SK-N-SH (cell line): ENCODE data around the gene NSMCE1. TPM values are rescaled to one million over a fixed set of nuclear protein-coding genes. Genes with fewer than 3 reads are reported as not detected.

Experiments
- CTCF ChIA-PET: fragments of 300-600, 350-600 bp; formaldehyde crosslinking; extraction: SDS; loops from one replicate; lab custom pipeline; 2021; lab: Yijun Ruan, JAX
- POLR2A ChIA-PET: fragments of 350-600 bp; sonication (Branson Sonifier 250); formaldehyde crosslinking; extraction: SDS; loops from one replicate; lab custom pipeline; 2020; ENCODE audit warnings: antibody characterized with exemption, inconsistent platforms; lab: Yijun Ruan, JAX
- DNase-seq: peaks from one replicate; pipeline ENCODE4 v3.0.0; 2012
- H2AFZ ChIP-seq: fragments of 200-600 bp; sonication (generic); 2 replicates; pipeline ENCODE4 v1.8.1; 2016; ENCODE audit warnings: antibody characterized with exemption, mild to moderate bottlenecking, low read depth
- H3F3A ChIP-seq: fragments of 200-600 bp; sonication (generic); replicated peaks from 2 replicates; pipeline ENCODE3; 2016; ENCODE audit warnings: antibody characterized with exemption, mild to moderate bottlenecking; ENCODE audit not compliant: insufficient read depth
- H3K27ac ChIP-seq, 2 experiments: fragments of 200-500 bp in 1 of 2; fragments of 200-600 bp in 1 of 2; sonication (Bioruptor generic) in 1 of 2; sonication (generic), shearing (Covaris generic) in 1 of 2; 2 replicates each; pipeline versions ENCODE4 v1.5.1 to v1.6.1; 2014 to 2016; ENCODE audit warnings: low read depth in 2 of 2, inconsistent platforms in 1 of 2, low read length in 1 of 2, mild to moderate bottlenecking in 1 of 2, mixed read lengths in 1 of 2
- H3K27me3 ChIP-seq: fragments of 200-600 bp; sonication (generic), shearing (Covaris generic); 2 replicates; pipeline ENCODE4 v1.6.1; 2016; ENCODE audit warnings: mixed run types; ENCODE audit not compliant: insufficient read depth
- H3K36me3 ChIP-seq, 2 experiments: fragments of 200-500 bp in 1 of 2; fragments of 200-600 bp in 1 of 2; sonication (Bioruptor generic) in 1 of 2; sonication (generic) in 1 of 2; replicated peaks in 1 of 2; 2 replicates each; pipeline versions ENCODE3 to v1.5.1; 2014 to 2016; ENCODE audit warnings: low read length in 1 of 2, mild to moderate bottlenecking in 1 of 2; ENCODE audit not compliant: insufficient read depth in 2 of 2, control insufficient read depth in 1 of 2
- H3K4me1 ChIP-seq, 2 experiments: fragments of 200-500 bp in 1 of 2; fragments of 200-600 bp in 1 of 2; sonication (Bioruptor generic) in 1 of 2; sonication (generic), shearing (Covaris generic) in 1 of 2; 2 replicates each; pipeline versions ENCODE4 v1.5.1 to v1.6.1; 2014 to 2016; ENCODE audit warnings: low read depth in 1 of 2, low read length in 1 of 2, mixed run types in 1 of 2; ENCODE audit not compliant: insufficient read depth in 2 of 2, control insufficient read depth in 1 of 2
- H3K4me2 ChIP-seq: fragments of 200-600 bp; sonication (generic), shearing (Covaris generic); 2 replicates; pipeline ENCODE4 v1.6.1; 2017; ENCODE audit warnings: mixed run types
- H3K4me3 ChIP-seq, 2 experiments: fragments of 200-500 bp in 1 of 2; fragments of 200-600 bp in 1 of 2; sonication (Bioruptor generic) in 1 of 2; sonication (generic), shearing (Covaris generic) in 1 of 2; 2 replicates each; pipeline versions ENCODE4 v1.5.1 to v1.8.1; 2014 to 2016; ENCODE audit warnings: low read depth in 2 of 2, inconsistent platforms in 1 of 2, low read length in 1 of 2, mild to moderate bottlenecking in 1 of 2, mixed read lengths in 1 of 2, moderate library complexity in 1 of 2
- H3K79me2 ChIP-seq: fragments of 200-600 bp; sonication (generic); 2 replicates; pipeline ENCODE4 v1.8.1; 2017; ENCODE audit warnings: mild to moderate bottlenecking; ENCODE audit not compliant: insufficient read depth
- H3K9ac ChIP-seq: fragments of 200-600 bp; sonication (generic); 2 replicates; pipeline ENCODE4 v1.6.1; 2017; ENCODE audit warnings: mixed run types
- H3K9me2 ChIP-seq: fragments of 200-600 bp; sonication (generic); 2 replicates; pipeline ENCODE4 v1.6.1; 2017; ENCODE audit warnings: mixed run types
- H3K9me3 ChIP-seq: fragments of 200-600 bp; sonication (generic); 2 replicates; pipeline ENCODE4 v1.6.1; 2017; ENCODE audit warnings: mixed run types, mild to moderate bottlenecking, moderate library complexity
- H4K20me1 ChIP-seq: fragments of 200-600 bp; sonication (generic); 2 replicates; pipeline ENCODE4 v1.6.1; 2017; ENCODE audit warnings: mild to moderate bottlenecking, mixed run types; ENCODE audit not compliant: insufficient read depth
- CHD2 ChIP-seq: fragments of 150-350 bp; IDR thresholded peaks from 2 replicates; pipeline ENCODE4 v1.6.1; 2018; ENCODE audit warnings: low read length; ENCODE audit not compliant: partially characterized antibody
- CTCF ChIP-seq: fragments of 200-600 bp; sonication (generic); IDR thresholded peaks from 2 replicates; pipeline ENCODE4 v1.6.1; 2017; ENCODE audit warnings: antibody characterized with exemption, mild to moderate bottlenecking, moderate library complexity
- ELF1 ChIP-seq: IDR thresholded peaks from 2 replicates; pipeline ENCODE4 v1.4.0; 2012
- EP300 ChIP-seq, 2 experiments: IDR thresholded peaks; 2 replicates each; pipeline versions ENCODE4 v1.4.0 to v1.6.1; 2012; ENCODE audit warnings: borderline replicate concordance in 1 of 2, low read depth in 1 of 2, low read length in 1 of 2
- EZH2phosphoT487 ChIP-seq: fragments of 200-600 bp; sonication (generic); IDR thresholded peaks from 2 replicates; pipeline ENCODE4 v1.6.1; 2017; ENCODE audit warnings: low read depth, mixed run types, mild to moderate bottlenecking, antibody characterized with exemption, moderate library complexity, borderline replicate concordance
- FOXJ3 ChIP-seq: sonication (generic); formaldehyde crosslinking; IDR thresholded peaks from 2 replicates; pipeline ENCODE4 v1.5.1; 2020; ENCODE audit warnings: mild to moderate bottlenecking, missing genetic modification reagents
- FOXM1 ChIP-seq: IDR thresholded peaks from 2 replicates; pipeline ENCODE4 v1.4.0; 2012; ENCODE audit warnings: low read depth, mild to moderate bottlenecking
- GATA2 ChIP-seq: sonication (generic); formaldehyde crosslinking; IDR thresholded peaks from 2 replicates; pipeline ENCODE4 v1.5.0; 2020; ENCODE audit warnings: mild to moderate bottlenecking, missing genetic modification reagents
- IRF3 ChIP-seq: fragments of 150-350 bp; IDR thresholded peaks from 2 replicates; pipeline ENCODE4 v1.6.1; 2016; ENCODE audit warnings: mild to moderate bottlenecking, low read depth, low read length
- MEF2A ChIP-seq: IDR thresholded peaks from 2 replicates; pipeline ENCODE4 v1.4.0; 2012; ENCODE audit warnings: low read depth, borderline replicate concordance
- MXI1 ChIP-seq: IDR thresholded peaks from 2 replicates; pipeline ENCODE4 v1.6.1; 2012; ENCODE audit warnings: mild to moderate bottlenecking, low read depth, low read length, improper control_type of control experiment
- NFIC ChIP-seq: IDR thresholded peaks from 2 replicates; pipeline ENCODE4 v1.4.0; 2012; ENCODE audit warnings: borderline replicate concordance
- RFX5 ChIP-seq: IDR thresholded peaks from 2 replicates; pipeline ENCODE4 v1.6.1; 2012; ENCODE audit warnings: mild to moderate bottlenecking, improper control_type of control experiment, low read length
- RXRA ChIP-seq: IDR thresholded peaks from 2 replicates; pipeline ENCODE4 v1.4.0; 2012; ENCODE audit warnings: low read depth, mild to moderate bottlenecking, borderline replicate concordance
- SMC3 ChIP-seq: IDR thresholded peaks from 2 replicates; pipeline ENCODE4 v1.6.1; 2012; ENCODE audit warnings: low read depth, low read length, improper control_type of control experiment
- YY1 ChIP-seq: IDR thresholded peaks from 2 replicates; pipeline ENCODE4 v1.4.0; 2012; ENCODE audit warnings: low read depth, mild to moderate bottlenecking
- ZBTB33 ChIP-seq: IDR thresholded peaks from 2 replicates; pipeline ENCODE4 v1.4.0; 2012; ENCODE audit warnings: low read depth, borderline replicate concordance
- WGBS: methylation state at CpG from one replicate; pipeline ENCODE4 v1.1.6; 2017; ENCODE audit warnings: low lambda C conversion rate; 5-methylcytosine and 5-hydroxymethylcytosine counted together
- polyA plus RNA-seq, 3 experiments: library from polyadenylated mRNA; depleted of rRNA; stranded (reverse); fragments of >200 nt; gene quantifications; 2 replicates each; pipeline ENCODE4 v1.2.3, GENCODE V29; 2012
- TF ChIP-seq, protein P1 (sequence below): fragments of 150-350 bp; IDR thresholded peaks from 2 replicates; pipeline ENCODE4 v1.6.1; 2017; ENCODE audit warnings: antibody characterized with exemption, low read length, low read depth, borderline replicate concordance

The NSMCE1 gene
- polyA plus RNA-seq, 1 of the 3 experiments (the other 2 are of a cell fraction): 39.8 TPM

DNA sequence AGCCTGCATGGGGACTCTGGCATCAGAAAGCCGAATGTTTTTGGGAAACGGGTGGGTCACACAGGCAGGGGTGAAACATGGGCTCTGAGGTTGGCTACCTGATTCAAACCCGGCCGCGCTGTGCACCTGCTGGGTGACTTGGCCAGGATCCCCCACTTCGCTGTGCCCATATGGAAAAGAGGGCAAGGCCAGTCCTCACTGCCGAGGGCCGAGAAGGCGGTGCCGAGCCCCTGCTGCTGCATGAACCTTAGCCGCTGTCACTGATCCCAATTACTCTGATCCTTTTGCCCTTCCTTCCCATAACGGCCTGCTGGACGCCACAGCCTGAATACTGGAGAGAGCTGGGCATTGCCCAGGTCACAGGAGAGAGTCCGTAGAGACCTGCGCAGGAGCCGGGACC lies 47.6 kb downstream of the NSMCE1 start:
- Histone ChIP-seq H3K27ac (no peak overlapping the region), H3K36me3 (peaks cover 0 to 11% of the 10 kb centered on the region in 2 experiments), H3F3A (no peaks in the 10 kb centered on the region), H3K4me2 (no peak overlapping the region), H4K20me1 (no peaks in the 10 kb centered on the region), H3K9me3 (no peaks in the 10 kb centered on the region), H3K4me1 (peaks cover 0 to 19% of the 10 kb centered on the region in 2 experiments; a peak in 1 of 4 replicates), H3K79me2 (no peaks in the 10 kb centered on the region), H3K9ac (no peak overlapping the region), H3K4me3 (no peak overlapping the region), H3K9me2 (no peaks in the 10 kb centered on the region), H2AFZ (no peak overlapping the region), H3K27me3 (no peaks in the 10 kb centered on the region)
- DNase-seq: no peak
- ChIA-PET CTCF (interaction anchor here (1.3 to 7.9 kb wide), 3 partner anchors 12 to 147 kb away, joined by 3 to 66 read pairs (median 5); no protein-coding TSS in a partner anchor), POLR2A (no interaction called here)
- 93% methylated on average over 16 of the region's 16 CpGs for WGBS
- TF ChIP-seq SMC3 (no peak), FOXM1 (no peak), IRF3 (no peak), FOXJ3 (CRISPR knock-in tag) (no peak), EP300 (IDR thresholded peaks at IDR 0.05; ENCODE audit: borderline replicate concordance in 1 of 2, low read depth in 1 of 2, low read length in 1 of 2) (no peak), NFIC (no peak), EZH2phosphoT487 (no peak), MXI1 (no peak), YY1 (no peak), CTCF (no peak), ELF1 (no peak), ZBTB33 (no peak), RFX5 (no peak), RXRA (no peak), MEF2A (no peak), GATA2 (no peak), CHD2 (no peak)
- TF ChIP-seq, protein P1, sequence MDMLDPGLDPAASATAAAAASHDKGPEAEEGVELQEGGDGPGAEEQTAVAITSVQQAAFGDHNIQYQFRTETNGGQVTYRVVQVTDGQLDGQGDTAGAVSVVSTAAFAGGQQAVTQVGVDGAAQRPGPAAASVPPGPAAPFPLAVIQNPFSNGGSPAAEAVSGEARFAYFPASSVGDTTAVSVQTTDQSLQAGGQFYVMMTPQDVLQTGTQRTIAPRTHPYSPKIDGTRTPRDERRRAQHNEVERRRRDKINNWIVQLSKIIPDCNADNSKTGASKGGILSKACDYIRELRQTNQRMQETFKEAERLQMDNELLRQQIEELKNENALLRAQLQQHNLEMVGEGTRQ: no peak
